ENCODE measurements around the gene LRP3.

The LRP3 gene

GRCh38 chr19:33233056-33233873, 39.1 kb downstream of the LRP3 start:
- Histone ChIP-seq H3K36me3 (ENCODE audit: control insufficient read depth, insufficient read depth, low read length) (no peaks in the 10 kb centered on the region), H3K27me3 (ENCODE audit: control insufficient read depth, insufficient read depth, low read length) (no peaks in the 10 kb centered on the region), H3K9ac (ENCODE audit: low read depth, low read length) (no peak overlapping the region), H3K9me3 (ENCODE audit: control insufficient read depth, insufficient read depth, low read length) (peaks cover 3% of the 10 kb centered on the region; the same call in 1 of the 2 replicates), H3K4me3 (ENCODE audit: low read depth, low read length) (no peak overlapping the region), H3K27ac (ENCODE audit: low read depth, low read length) (no peak overlapping the region), H3K4me1 (ENCODE audit: control insufficient read depth, insufficient read depth, low read length) (no peaks in the 10 kb centered on the region)

- Histone ChIP-seq H3K9me3 (ENCODE audit: control insufficient read depth, insufficient read depth, low read length) (no peaks in the 10 kb centered on the region), H3K27me3 (ENCODE audit: control insufficient read depth, insufficient read depth, low read length) (no peaks in the 10 kb centered on the region), H3K36me3 (ENCODE audit: control insufficient read depth, insufficient read depth, low read length) (no peaks in the 10 kb centered on the region), H3K4me3 (ENCODE audit: low read depth, low read length) (no peak overlapping the region), H3K4me1 (ENCODE audit: control insufficient read depth, insufficient read depth, low read length) (no peaks in the 10 kb centered on the region), H3K9ac (ENCODE audit: low read depth, low read length) (no peak overlapping the region), H3K27ac (ENCODE audit: low read depth, low read length) (no peak overlapping the region)
These were observed 40.0 kb downstream of the LRP3 start for GRCh38 chr19:33234092-33234491.

GRCh38 chr19:33234736-33235135, 40.6 kb downstream of the LRP3 start:
- Histone ChIP-seq H3K4me3 (ENCODE audit: low read depth, low read length) (no peak overlapping the region), H3K27ac (ENCODE audit: low read depth, low read length) (no peak overlapping the region), H3K4me1 (ENCODE audit: control insufficient read depth, insufficient read depth, low read length) (no peaks in the 10 kb centered on the region), H3K9ac (ENCODE audit: low read depth, low read length) (no peak overlapping the region), H3K27me3 (ENCODE audit: control insufficient read depth, insufficient read depth, low read length) (no peaks in the 10 kb centered on the region), H3K36me3 (ENCODE audit: control insufficient read depth, insufficient read depth, low read length) (no peaks in the 10 kb centered on the region), H3K9me3 (ENCODE audit: control insufficient read depth, insufficient read depth, low read length) (no peaks in the 10 kb centered on the region)

- H3K4me1 ChIP-seq (ENCODE audit: control insufficient read depth, insufficient read depth, low read length) = no peaks in the 10 kb centered on the region
- H3K9ac ChIP-seq (ENCODE audit: low read depth, low read length) = no peak overlapping the region
- no peak overlapping the region for H3K27ac ChIP-seq (ENCODE audit: low read depth, low read length)
- H3K36me3 ChIP-seq (ENCODE audit: control insufficient read depth, insufficient read depth, low read length) = no peaks in the 10 kb centered on the region
- H3K4me3 ChIP-seq (ENCODE audit: low read depth, low read length) = no peak overlapping the region
- no peaks in the 10 kb centered on the region for H3K9me3 ChIP-seq (ENCODE audit: control insufficient read depth, insufficient read depth, low read length)
- H3K27me3 ChIP-seq (ENCODE audit: control insufficient read depth, insufficient read depth, low read length) = no peaks in the 10 kb centered on the region
These were observed 41.3 kb downstream of the LRP3 start for GRCh38 chr19:33235269-33235995.

- Histone ChIP-seq H3K36me3 (ENCODE audit: control insufficient read depth, insufficient read depth, low read length) (no peaks in the 10 kb centered on the region), H3K4me1 (ENCODE audit: control insufficient read depth, insufficient read depth, low read length) (no peaks in the 10 kb centered on the region), H3K4me3 (ENCODE audit: low read depth, low read length) (no peak overlapping the region), H3K9ac (ENCODE audit: low read depth, low read length) (no peak overlapping the region), H3K9me3 (ENCODE audit: control insufficient read depth, insufficient read depth, low read length) (no peaks in the 10 kb centered on the region), H3K27ac (ENCODE audit: low read depth, low read length) (no peak overlapping the region), H3K27me3 (ENCODE audit: control insufficient read depth, insufficient read depth, low read length) (no peaks in the 10 kb centered on the region)
These were observed 41.8 kb downstream of the LRP3 start for GRCh38 chr19:33235996-33236350.

GRCh38 chr19:33236696-33237390, 42.7 kb downstream of the LRP3 start:
- Histone ChIP-seq H3K9me3 (ENCODE audit: control insufficient read depth, insufficient read depth, low read length) (no peaks in the 10 kb centered on the region), H3K9ac (ENCODE audit: low read depth, low read length) (no peak overlapping the region), H3K4me3 (ENCODE audit: low read depth, low read length) (no peak overlapping the region), H3K27ac (ENCODE audit: low read depth, low read length) (no peak overlapping the region), H3K27me3 (ENCODE audit: control insufficient read depth, insufficient read depth, low read length) (no peaks in the 10 kb centered on the region), H3K36me3 (ENCODE audit: control insufficient read depth, insufficient read depth, low read length) (no peaks in the 10 kb centered on the region), H3K4me1 (ENCODE audit: control insufficient read depth, insufficient read depth, low read length) (no peaks in the 10 kb centered on the region)

- no peaks in the 10 kb centered on the region for H3K4me1 ChIP-seq (ENCODE audit: control insufficient read depth, insufficient read depth, low read length)
- H3K9me3 ChIP-seq (ENCODE audit: control insufficient read depth, insufficient read depth, low read length) = no peaks in the 10 kb centered on the region
- no peaks in the 10 kb centered on the region for H3K27me3 ChIP-seq (ENCODE audit: control insufficient read depth, insufficient read depth, low read length)
- H3K27ac ChIP-seq (ENCODE audit: low read depth, low read length) = no peak overlapping the region
- H3K36me3 ChIP-seq (ENCODE audit: control insufficient read depth, insufficient read depth, low read length) = no peaks in the 10 kb centered on the region
- H3K4me3 ChIP-seq (ENCODE audit: low read depth, low read length) = no peak overlapping the region
- H3K9ac ChIP-seq (ENCODE audit: low read depth, low read length) = no peak overlapping the region
These were observed 44.5 kb downstream of the LRP3 start for GRCh38 chr19:33238481-33239149.

GRCh38 chr19:33239223-33239975, 45.3 kb downstream of the LRP3 start:
- H3K27ac ChIP-seq (ENCODE audit: low read depth, low read length) = no peak overlapping the region
- no peak overlapping the region for H3K9ac ChIP-seq (ENCODE audit: low read depth, low read length)
- H3K4me3 ChIP-seq (ENCODE audit: low read depth, low read length) = no peak overlapping the region
- H3K4me1 ChIP-seq (ENCODE audit: control insufficient read depth, insufficient read depth, low read length) = no peaks in the 10 kb centered on the region
- H3K27me3 ChIP-seq (ENCODE audit: control insufficient read depth, insufficient read depth, low read length) = no peaks in the 10 kb centered on the region
- no peaks in the 10 kb centered on the region for H3K9me3 ChIP-seq (ENCODE audit: control insufficient read depth, insufficient read depth, low read length)
- no peaks in the 10 kb centered on the region for H3K36me3 ChIP-seq (ENCODE audit: control insufficient read depth, insufficient read depth, low read length)

- Histone ChIP-seq H3K27ac (ENCODE audit: low read depth, low read length) (no peak overlapping the region), H3K9ac (ENCODE audit: low read depth, low read length) (no peak overlapping the region), H3K36me3 (ENCODE audit: control insufficient read depth, insufficient read depth, low read length) (no peaks in the 10 kb centered on the region), H3K4me3 (ENCODE audit: low read depth, low read length) (no peak overlapping the region), H3K9me3 (ENCODE audit: control insufficient read depth, insufficient read depth, low read length) (no peaks in the 10 kb centered on the region), H3K27me3 (ENCODE audit: control insufficient read depth, insufficient read depth, low read length) (no peaks in the 10 kb centered on the region), H3K4me1 (ENCODE audit: control insufficient read depth, insufficient read depth, low read length) (no peaks in the 10 kb centered on the region)
These were observed 46.1 kb downstream of the LRP3 start for GRCh38 chr19:33240181-33240771.

GRCh38 chr19:33241091-33241529, 47.0 kb downstream of the LRP3 start:
- Histone ChIP-seq H3K4me1 (ENCODE audit: control insufficient read depth, insufficient read depth, low read length) (no peaks in the 10 kb centered on the region), H3K36me3 (ENCODE audit: control insufficient read depth, insufficient read depth, low read length) (no peaks in the 10 kb centered on the region), H3K9ac (ENCODE audit: low read depth, low read length) (no peak overlapping the region), H3K4me3 (ENCODE audit: low read depth, low read length) (no peak overlapping the region), H3K9me3 (ENCODE audit: control insufficient read depth, insufficient read depth, low read length) (peaks cover 4% of the 10 kb centered on the region; the same call in 1 of the 2 replicates), H3K27ac (ENCODE audit: low read depth, low read length) (no peak overlapping the region), H3K27me3 (ENCODE audit: control insufficient read depth, insufficient read depth, low read length) (no peaks in the 10 kb centered on the region)
